IMR-90 (cell line): ENCODE data around the gene MEN1. TPM values are rescaled to one million over a fixed set of nuclear protein-coding genes. Genes with fewer than 3 reads are reported as not detected.

Experiments used
- ATAC-seq: fragments of 200-7000 bp; cut with Tn5 transposase; 2 replicates; pipeline ENCODE4 v1.9.1; 2020; ENCODE audit warnings: low read depth, mild to moderate bottlenecking, moderate library complexity
- BruUV-seq: library from RNA; stranded (reverse); fragments of 400-500 nt; replicated peaks from 2 replicates; lab custom pipeline; 2021; lab: Mats Ljungman, UMichigan
- CTCF ChIA-PET: fragments of 300-600 bp; formaldehyde crosslinking; extraction: SDS; loops from one replicate; lab custom pipeline; 2021; ENCODE audit warnings: antibody characterized with exemption; lab: Yijun Ruan, JAX
- POLR2A ChIA-PET: fragments of 300-600 bp; sonication (Branson Sonifier 250); formaldehyde crosslinking; loops from one replicate; lab custom pipeline; 2022; ENCODE audit warnings: antibody characterized with exemption; ENCODE audit not compliant: unreplicated experiment; lab: Charles Lee
- DNase-seq: peaks from one replicate; pipeline ENCODE4 v3.0.0; 2013
- H2AFZ ChIP-seq: replicated peaks from 2 replicates; pipeline ENCODE3; 2013; ENCODE audit warnings: low read length, mild to moderate bottlenecking; ENCODE audit not compliant: poor library complexity
- H2AK5ac ChIP-seq: 2 replicates; pipeline ENCODE4 v1.6.1; 2013; ENCODE audit warnings: low read depth, low read length, inconsistent platforms
- H2AK9ac ChIP-seq: replicated peaks from 2 replicates; pipeline ENCODE3; 2013; ENCODE audit warnings: mild to moderate bottlenecking, low read depth, low read length, moderate library complexity; ENCODE audit not compliant: poor library complexity
- H2BK120ac ChIP-seq: 2 replicates; pipeline ENCODE4 v1.6.1; 2013; ENCODE audit warnings: low read depth, low read length, inconsistent platforms
- H2BK15ac ChIP-seq: 3 replicates; pipeline ENCODE4 v1.6.1; 2013; ENCODE audit warnings: low read depth, low read length, inconsistent platforms
- H2BK20ac ChIP-seq: 2 replicates; pipeline ENCODE4 v1.6.1; 2013; ENCODE audit warnings: low read depth, mild to moderate bottlenecking, inconsistent platforms, low read length, moderate library complexity
- H2BK5ac ChIP-seq: 2 replicates; pipeline ENCODE4 v1.6.1; 2013; ENCODE audit warnings: mild to moderate bottlenecking, low read depth, low read length, inconsistent platforms; ENCODE audit not compliant: poor library complexity, severe bottlenecking
- H3K14ac ChIP-seq: replicated peaks from 2 replicates; pipeline ENCODE4 v1.6.1; 2013; ENCODE audit warnings: low read depth, low read length, inconsistent platforms
- H3K18ac ChIP-seq: 2 replicates; pipeline ENCODE4 v1.6.1; 2013; ENCODE audit warnings: low read depth, low read length, control low read depth
- H3K23ac ChIP-seq: 2 replicates; pipeline ENCODE4 v1.6.1; 2013; ENCODE audit warnings: low read depth, low read length, inconsistent platforms
- H3K27ac ChIP-seq: 2 replicates; pipeline ENCODE4 v1.5.1; 2013; ENCODE audit warnings: mild to moderate bottlenecking, control low read depth, low read length; ENCODE audit not compliant: insufficient read depth
- H3K27me3 ChIP-seq: 2 replicates; pipeline ENCODE4 v1.6.1; 2013; ENCODE audit warnings: low read length; ENCODE audit not compliant: control insufficient read depth, insufficient read depth
- H3K36me3 ChIP-seq: 2 replicates; pipeline ENCODE4 v1.6.1; 2013; ENCODE audit warnings: low read length, mixed read lengths; ENCODE audit not compliant: control insufficient read depth, insufficient read depth
- H3K4ac ChIP-seq: 2 replicates; pipeline ENCODE4 v1.6.1; 2013; ENCODE audit warnings: low read depth, low read length, inconsistent platforms
- H3K4me1 ChIP-seq: 2 replicates; pipeline ENCODE4 v1.6.1; 2013; ENCODE audit warnings: low read length, mixed read lengths; ENCODE audit not compliant: control insufficient read depth, insufficient read depth
- H3K4me2 ChIP-seq: 2 replicates; pipeline ENCODE4 v1.6.1; 2013; ENCODE audit warnings: low read depth, mild to moderate bottlenecking, control low read depth, low read length, moderate library complexity
- H3K4me3 ChIP-seq: 2 replicates; pipeline ENCODE4 v1.5.1; 2013; ENCODE audit warnings: low read depth, mild to moderate bottlenecking, control low read depth, low read length, moderate library complexity; ENCODE audit not compliant: insufficient read depth
- H3K56ac ChIP-seq: 2 replicates; pipeline ENCODE4 v1.6.1; 2013; ENCODE audit warnings: low read length, inconsistent platforms; ENCODE audit not compliant: insufficient read depth; ENCODE audit errors: extremely low read depth
- H3K79me1 ChIP-seq, 2 experiments: 2 replicates each; pipeline ENCODE4 v1.6.1; 2013; ENCODE audit warnings: low read length in 2 of 2, inconsistent platforms in 1 of 2, low read depth in 1 of 2
- H3K9ac ChIP-seq: 2 replicates; pipeline ENCODE4 v1.6.1; 2013; ENCODE audit warnings: low read depth, low read length, control low read depth
- H3K9me1 ChIP-seq: 2 replicates; pipeline ENCODE4 v1.6.1; 2013; ENCODE audit warnings: low read length, inconsistent platforms; ENCODE audit not compliant: insufficient read depth
- H3K9me3 ChIP-seq: 2 replicates; pipeline ENCODE4 v1.6.1; 2013; ENCODE audit warnings: low read length; ENCODE audit not compliant: control insufficient read depth, insufficient read depth
- H4K20me1 ChIP-seq: 2 replicates; pipeline ENCODE4 v1.6.1; 2013; ENCODE audit warnings: low read length, inconsistent platforms; ENCODE audit not compliant: insufficient read depth
- H4K5ac ChIP-seq: 2 replicates; pipeline ENCODE4 v1.6.1; 2013; ENCODE audit warnings: mild to moderate bottlenecking, low read depth, low read length, control low read depth
- H4K8ac ChIP-seq, 2 experiments: 2 replicates each; pipeline ENCODE4 v1.6.1; 2013; ENCODE audit warnings: low read depth in 2 of 2, low read length in 2 of 2, control low read depth in 1 of 2, inconsistent platforms in 1 of 2
- H4K91ac ChIP-seq: 2 replicates; pipeline ENCODE4 v1.6.1; 2013; ENCODE audit warnings: low read depth, low read length, inconsistent platforms; ENCODE audit not compliant: insufficient read depth
- CEBPB ChIP-seq: IDR thresholded peaks from 2 replicates; pipeline ENCODE4 v1.6.1; 2012; ENCODE audit warnings: low read depth, low read length, improper control_type of control experiment
- FOS ChIP-seq: fragments of 150-350 bp; IDR thresholded peaks from 2 replicates; pipeline ENCODE4 v1.6.1; 2016; ENCODE audit warnings: low read depth, low read length
- NFE2L2 ChIP-seq: fragments of 150-350 bp; IDR thresholded peaks from 2 replicates; pipeline ENCODE4 v1.6.1; 2016; ENCODE audit warnings: low read depth, mild to moderate bottlenecking, low read length
- POLR2A ChIP-seq: IDR thresholded peaks from 2 replicates; pipeline ENCODE4 v1.6.1; 2012; ENCODE audit warnings: mild to moderate bottlenecking, low read depth, low read length
- RFX5 ChIP-seq: IDR thresholded peaks from 2 replicates; pipeline ENCODE4 v1.8.0; 2012; ENCODE audit warnings: low read depth, mild to moderate bottlenecking, low read length, moderate library complexity
- SMC3 ChIP-seq: fragments of 150-350 bp; IDR thresholded peaks from 2 replicates; pipeline ENCODE4 v1.6.1; 2016; ENCODE audit warnings: low read depth, mild to moderate bottlenecking, antibody characterized with exemption, low read length, moderate library complexity
- WGBS, 2 experiments: methylation state at CpG; one replicate each; pipeline versions ENCODE4 v1.1.5 to v1.1.7; 2013; ENCODE audit warnings: missing lambda C conversion rate in 2 of 2; ENCODE audit not compliant: insufficient read length in 1 of 2; ENCODE audit errors: extremely low coverage in 2 of 2; 5-methylcytosine and 5-hydroxymethylcytosine counted together
- dilution Hi-C: fragments of 300-500 bp; cut with HindIII; formaldehyde crosslinking; loops from one replicate; pipeline ENCODE4 v1.14.3; 2018; ENCODE audit warnings: low sequenced_read_pairs; ENCODE audit not compliant: unreplicated experiment
- in situ Hi-C: fragments of 300-500 bp; cut with MboI; formaldehyde crosslinking; loops from 3 replicates; pipeline ENCODE4 v1.14.3; 2019; ENCODE audit warnings: low sequenced_read_pairs, inconsistent platforms, mixed read lengths
- intact Hi-C: fragments of 100-400 bp; cut with micrococcal nuclease; formaldehyde crosslinking; loops from 2 replicates; pipeline ENCODE4 v1.10.0; 2022
- polyA plus RNA-seq, 3 experiments: library from polyadenylated mRNA; depleted of rRNA; stranded (reverse); fragments of >200 nt; gene quantifications; 2 replicates each; pipeline ENCODE4 v1.2.3, GENCODE V29; 2012; ENCODE audit warnings: low replicate concordance in 1 of 3
- total RNA-seq: library from RNA; depleted of rRNA; stranded (reverse); fragments of >200 nt; gene quantifications from 2 replicates; pipeline ENCODE4 v1.2.3, GENCODE V29; 2012

Gene MEN1
- total and polyA plus RNA-seq, 2 of the 4 experiments (the other 2 are of a cell fraction) = 8.8 to 35.7 TPM

DNA sequence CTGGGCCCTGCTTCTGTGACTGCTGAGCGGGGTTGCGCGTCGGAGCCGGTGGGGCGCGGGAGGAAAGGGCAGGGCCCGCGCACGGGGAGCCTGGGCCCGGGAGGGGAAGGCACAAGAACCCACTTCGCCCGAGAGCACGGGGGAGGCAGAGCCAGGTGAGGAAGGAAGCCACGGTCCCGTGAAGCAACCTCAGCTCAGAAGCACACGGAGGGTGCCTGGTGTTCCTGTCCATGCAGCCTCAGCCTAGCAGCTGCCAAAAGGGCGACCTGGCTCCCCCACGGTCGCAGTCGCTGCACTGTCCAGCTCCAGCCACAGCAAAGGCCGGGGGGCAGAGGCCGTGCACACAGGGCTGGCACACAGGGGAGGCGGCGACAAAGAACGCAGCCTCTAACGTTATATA lies 43.4 kb upstream of the MEN1 start:
- no peak overlapping the region for H2BK15ac ChIP-seq
- H2BK120ac ChIP-seq = 0 out of 2 replicates have a peak overlapping the region, but pooled peaks have one; percentile 32
- no peak overlapping the region for H3K14ac ChIP-seq
- intact Hi-C loops (loop anchor here (2.0 kb wide), 1 partner anchor 63 kb away; the partner anchor contains the start of gene ATG2A), dilution Hi-C loops (no loop called here), in situ Hi-C loops (no loop called here)
- H4K91ac ChIP-seq = no peak overlapping the region
- no peak overlapping the region for H3K23ac ChIP-seq
- H3K4me1 ChIP-seq = peaks cover 38% of the 10 kb centered on the region
- 91% methylated on average over 15 of the region's 27 CpGs; no CpG with 5 or more reads in 1 of the 2 experiments for WGBS, 2 experiments
- no peak overlapping the region for H3K18ac ChIP-seq
- TF ChIP-seq RFX5 (no peak), NFE2L2 (no peak), FOS (no peak), POLR2A (no peak), SMC3 (no peak), CEBPB (no peak)
- H3K4ac ChIP-seq = peak overlapping the region; percentile 43
- H3K9me1 ChIP-seq = peaks cover 25% of the 10 kb centered on the region
- ChIA-PET CTCF (no interaction called here), POLR2A (no interaction called here)
- no TSS peak for BruUV-seq
- no peak for ATAC-seq
- H2BK20ac ChIP-seq = 0 out of 2 replicates have a peak overlapping the region, but pooled peaks have one; percentile 93
- H3K4me3 ChIP-seq = no peak overlapping the region
- peak overlapping the region; percentile 100 for H2AK5ac ChIP-seq
- H4K20me1 ChIP-seq = peaks cover 5% of the 10 kb centered on the region; the same call in 1 of the 2 replicates
- no peak overlapping the region for H4K5ac ChIP-seq
- no peaks in the 10 kb centered on the region for H3K27me3 ChIP-seq
- no peaks in the 10 kb centered on the region for H3K9me3 ChIP-seq
- no peak overlapping the region for H2AK9ac ChIP-seq
- H3K9ac ChIP-seq = no peak overlapping the region
- H3K36me3 ChIP-seq = peaks cover 39% of the 10 kb centered on the region
- H3K79me1 ChIP-seq = peaks cover 24 to 78% of the 10 kb centered on the region in 2 experiments
- H2AFZ ChIP-seq = no peak overlapping the region
- H3K56ac ChIP-seq = no peak overlapping the region
- H3K4me2 ChIP-seq = no peak overlapping the region
- H3K27ac ChIP-seq = peak overlapping the region; percentile 16; the same call in 1 of the 2 replicates
- no peak for DNase-seq
- H4K8ac ChIP-seq = no peak overlapping the region; a peak in 1 of 4 replicates
- peak overlapping the region; percentile 27 for H2BK5ac ChIP-seq
